Neural progenitor cell (in vitro differentiated cells): ENCODE results near the gene TATDN3. TPM values are rescaled to one million over a fixed set of nuclear protein-coding genes. Genes with fewer than 3 reads are reported as not detected.

Experiments
- DNase-seq: peaks from one replicate; pipeline ENCODE4 v3.0.0-alpha.2; 2016; ENCODE audit warnings: low spot score
- H2AFZ ChIP-seq: fragments of 200-600 bp; sonication (generic); replicated peaks from 2 replicates; pipeline ENCODE4 v1.6.1; 2016; ENCODE audit warnings: antibody characterized with exemption
- H3F3A ChIP-seq: fragments of 200-600 bp; sonication (generic); 2 replicates; pipeline ENCODE4 v1.6.1; 2016; ENCODE audit warnings: antibody characterized with exemption, low read depth
- H3K27ac ChIP-seq: fragments of 200-600 bp; sonication (generic); 2 replicates; pipeline ENCODE4 v1.5.1; 2016; ENCODE audit warnings: mild to moderate bottlenecking
- H3K27me3 ChIP-seq: fragments of 200-600 bp; sonication (generic); 2 replicates; pipeline ENCODE4 v1.6.1; 2016; ENCODE audit warnings: mild to moderate bottlenecking, moderate library complexity
- H3K36me3 ChIP-seq: fragments of 200-600 bp; sonication (generic); 2 replicates; pipeline ENCODE4 v1.5.1; 2016
- H3K4me1 ChIP-seq: fragments of 200-600 bp; sonication (generic); 2 replicates; pipeline ENCODE4 v1.6.1; 2016; ENCODE audit warnings: mixed run types
- H3K4me2 ChIP-seq: fragments of 200-600 bp; sonication (generic); 2 replicates; pipeline ENCODE4 v1.6.1; 2016
- H3K4me3 ChIP-seq: fragments of 200-600 bp; sonication (generic); 2 replicates; pipeline ENCODE4 v1.5.1; 2016
- H3K79me2 ChIP-seq: fragments of 200-600 bp; sonication (generic); 2 replicates; pipeline ENCODE4 v1.6.1; 2016; ENCODE audit warnings: low read depth
- H3K9ac ChIP-seq: fragments of 200-600 bp; sonication (generic); 2 replicates; pipeline ENCODE4 v1.6.1; 2016
- H3K9me3 ChIP-seq: fragments of 200-600 bp; sonication (generic); 2 replicates; pipeline ENCODE4 v1.5.1; 2016; ENCODE audit warnings: low read depth
- H4K20me1 ChIP-seq: fragments of 200-600 bp; sonication (generic); 2 replicates; pipeline ENCODE4 v1.6.1; 2016; ENCODE audit warnings: low read depth
- H3K27ac Mint-ChIP-seq: 3 replicates; pipeline ENCODE4 v1.8.0; 2021; ENCODE audit warnings: mixed read lengths
- H3K27me3 Mint-ChIP-seq: 2 replicates; pipeline ENCODE4 v1.8.0; 2022; ENCODE audit warnings: low read depth, mild to moderate bottlenecking, inconsistent platforms, moderate library complexity, mixed read lengths; ENCODE audit not compliant: insufficient read depth
- H3K36me3 Mint-ChIP-seq: 3 replicates; pipeline ENCODE4 v1.8.0; 2021; ENCODE audit warnings: mixed read lengths
- H3K4me1 Mint-ChIP-seq: 3 replicates; pipeline ENCODE4 v1.8.0; 2021; ENCODE audit warnings: mixed read lengths
- H3K4me3 Mint-ChIP-seq: 3 replicates; pipeline ENCODE4 v1.8.0; 2021; ENCODE audit warnings: mild to moderate bottlenecking, moderate library complexity, mixed read lengths
- H3K9me3 Mint-ChIP-seq: 3 replicates; pipeline ENCODE4 v1.8.0; 2020; ENCODE audit warnings: mixed read lengths
- EZH2 ChIP-seq: fragments of 200-600 bp; sonication (generic); IDR thresholded peaks from 2 replicates; pipeline ENCODE4 v1.6.1; 2017; ENCODE audit warnings: antibody characterized with exemption, mild to moderate bottlenecking, moderate library complexity
- EZH2phosphoT487 ChIP-seq: fragments of 200-600 bp; sonication (generic); IDR thresholded peaks from 2 replicates; pipeline ENCODE4 v1.6.1; 2017; ENCODE audit warnings: antibody characterized with exemption
- total RNA-seq: library from RNA; depleted of rRNA; stranded (reverse); fragments of >200 nt; gene quantifications from 2 replicates; pipeline ENCODE4 v1.2.3, GENCODE V29; 2015; ENCODE audit warnings: low replicate concordance
- TF ChIP-seq, protein P1 (sequence below): fragments of 200-600 bp; sonication (generic); IDR thresholded peaks from 2 replicates; pipeline ENCODE4 v1.5.1; 2017; ENCODE audit warnings: antibody characterized with exemption, mild to moderate bottlenecking

TATDN3 gene
- total RNA-seq, 1 donor from 2014 or later, result 18.8 TPM

DNA sequence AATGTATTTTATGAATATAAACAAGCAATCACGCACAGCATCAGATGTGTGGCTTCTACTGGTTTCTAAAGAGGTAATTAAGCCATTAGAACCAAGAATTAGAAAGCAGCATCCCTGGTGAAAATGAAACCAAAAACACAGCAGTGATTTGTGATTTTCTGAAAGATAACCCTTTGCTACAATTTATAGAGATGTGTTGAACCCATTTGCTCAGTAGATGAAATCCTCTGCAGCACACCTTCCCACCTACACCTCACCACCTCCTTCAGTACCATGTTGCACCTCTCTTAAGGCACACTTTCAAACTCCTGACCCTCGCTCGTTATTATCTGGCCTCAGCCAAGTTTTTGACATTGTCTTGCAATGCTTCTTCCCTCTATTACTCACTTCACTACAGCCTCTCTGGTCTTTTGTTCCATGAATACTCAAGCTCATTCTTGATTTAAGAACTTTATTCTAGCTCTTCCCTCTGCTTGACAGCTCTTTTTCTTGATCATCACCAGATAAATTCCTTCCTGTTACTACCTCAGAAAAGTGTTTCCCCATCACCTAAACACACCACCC is 38.7 kb upstream of the TATDN3 start:
- H4K20me1 ChIP-seq, result peaks cover 52% of the 10 kb centered on the region
- no peaks in the 10 kb centered on the region for H3K9me3 ChIP-seq
- peaks cover 45% of the 10 kb centered on the region for H3K79me2 ChIP-seq
- no peaks in the 10 kb centered on the region for H3K27me3 ChIP-seq
- Mint-ChIP-seq H3K4me1 (peaks cover 2% of the 10 kb centered on the region), H3K27me3 (no peaks in the 10 kb centered on the region), H3K4me3 (no peak overlapping the region), H3K9me3 (no peaks in the 10 kb centered on the region), H3K27ac (peak overlapping the region; percentile 4), H3K36me3 (peaks cover 8% of the 10 kb centered on the region)
- no peaks in the 10 kb centered on the region for H3K36me3 ChIP-seq
- no peak overlapping the region for H3K4me2 ChIP-seq
- H3F3A ChIP-seq, result peaks cover 15% of the 10 kb centered on the region
- H3K9ac ChIP-seq, result no peak overlapping the region
- H3K4me3 ChIP-seq, result no peak overlapping the region
- H3K4me1 ChIP-seq, result no peaks in the 10 kb centered on the region
- no peak overlapping the region for H3K27ac ChIP-seq
- TF ChIP-seq EZH2, result no peak
- TF ChIP-seq, protein P1, sequence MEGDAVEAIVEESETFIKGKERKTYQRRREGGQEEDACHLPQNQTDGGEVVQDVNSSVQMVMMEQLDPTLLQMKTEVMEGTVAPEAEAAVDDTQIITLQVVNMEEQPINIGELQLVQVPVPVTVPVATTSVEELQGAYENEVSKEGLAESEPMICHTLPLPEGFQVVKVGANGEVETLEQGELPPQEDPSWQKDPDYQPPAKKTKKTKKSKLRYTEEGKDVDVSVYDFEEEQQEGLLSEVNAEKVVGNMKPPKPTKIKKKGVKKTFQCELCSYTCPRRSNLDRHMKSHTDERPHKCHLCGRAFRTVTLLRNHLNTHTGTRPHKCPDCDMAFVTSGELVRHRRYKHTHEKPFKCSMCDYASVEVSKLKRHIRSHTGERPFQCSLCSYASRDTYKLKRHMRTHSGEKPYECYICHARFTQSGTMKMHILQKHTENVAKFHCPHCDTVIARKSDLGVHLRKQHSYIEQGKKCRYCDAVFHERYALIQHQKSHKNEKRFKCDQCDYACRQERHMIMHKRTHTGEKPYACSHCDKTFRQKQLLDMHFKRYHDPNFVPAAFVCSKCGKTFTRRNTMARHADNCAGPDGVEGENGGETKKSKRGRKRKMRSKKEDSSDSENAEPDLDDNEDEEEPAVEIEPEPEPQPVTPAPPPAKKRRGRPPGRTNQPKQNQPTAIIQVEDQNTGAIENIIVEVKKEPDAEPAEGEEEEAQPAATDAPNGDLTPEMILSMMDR, result no peak
- no peak for TF ChIP-seq EZH2phosphoT487
- no peak for DNase-seq
- H2AFZ ChIP-seq, result no peak overlapping the region

- Mint-ChIP-seq H3K9me3 (no peaks in the 10 kb centered on the region), H3K27ac (no peak overlapping the region), H3K4me1 (peaks cover 2% of the 10 kb centered on the region), H3K36me3 (peaks cover 8% of the 10 kb centered on the region), H3K4me3 (no peak overlapping the region), H3K27me3 (no peaks in the 10 kb centered on the region)
- Histone ChIP-seq H3K9ac (no peak overlapping the region), H3K79me2 (peaks cover 43% of the 10 kb centered on the region), H3K4me2 (no peak overlapping the region), H3K4me3 (no peak overlapping the region), H3K4me1 (no peaks in the 10 kb centered on the region), H4K20me1 (peaks cover 55% of the 10 kb centered on the region), H3K36me3 (no peaks in the 10 kb centered on the region), H3K27me3 (no peaks in the 10 kb centered on the region), H3K27ac (no peak overlapping the region), H2AFZ (no peak overlapping the region), H3F3A (peaks cover 15% of the 10 kb centered on the region), H3K9me3 (no peaks in the 10 kb centered on the region)
- DNase-seq, result no peak
- TF ChIP-seq EZH2phosphoT487 (no peak), EZH2 (no peak)
- TF ChIP-seq, protein P1, result no peak
Measured at GRCh38 chr1:212753749-212754148, 37.9 kb upstream of the TATDN3 start.

GRCh38 chr1:212754193-212754592 is 37.5 kb upstream of the TATDN3 start:
- no peak overlapping the region for H3K9ac ChIP-seq
- H3K27ac ChIP-seq, result no peak overlapping the region
- H3K4me1 ChIP-seq, result no peaks in the 10 kb centered on the region
- no peak overlapping the region for H3K4me3 ChIP-seq
- Mint-ChIP-seq H3K4me3 (no peak overlapping the region), H3K9me3 (peaks cover 2% of the 10 kb centered on the region), H3K4me1 (peaks cover 2% of the 10 kb centered on the region), H3K36me3 (peaks cover 8% of the 10 kb centered on the region), H3K27ac (no peak overlapping the region), H3K27me3 (no peaks in the 10 kb centered on the region)
- peaks cover 59% of the 10 kb centered on the region for H4K20me1 ChIP-seq
- no peak overlapping the region for H3K4me2 ChIP-seq
- no peak for DNase-seq
- peaks cover 15% of the 10 kb centered on the region for H3F3A ChIP-seq
- TF ChIP-seq, protein P1, result no peak
- TF ChIP-seq EZH2phosphoT487, result no peak
- TF ChIP-seq EZH2, result no peak
- no peaks in the 10 kb centered on the region for H3K36me3 ChIP-seq
- no peaks in the 10 kb centered on the region for H3K9me3 ChIP-seq
- H2AFZ ChIP-seq, result no peak overlapping the region
- peaks cover 43% of the 10 kb centered on the region for H3K79me2 ChIP-seq
- H3K27me3 ChIP-seq, result no peaks in the 10 kb centered on the region
